CD4-positive, alpha-beta memory T cell (primary cell): Measurements from ENCODE around the gene MAFG. TPM values are rescaled to one million over a fixed set of nuclear protein-coding genes. Genes with fewer than 3 reads are reported as not detected.

Source experiments
- CTCF ChIA-PET: fragments of 350-600 bp; sonication (Branson Sonifier 250); formaldehyde crosslinking; loops from one replicate; lab custom pipeline; 2021; ENCODE audit warnings: inconsistent platforms; ENCODE audit not compliant: partially characterized antibody; lab: Charles Lee
- POLR2A ChIA-PET: fragments of 350-600 bp; sonication (Branson Sonifier 250); formaldehyde crosslinking; loops from one replicate; lab custom pipeline; 2021; ENCODE audit not compliant: partially characterized antibody; lab: Charles Lee
- DNase-seq, 5 donors: peaks; one replicate each; pipeline versions ENCODE4 v3.0.0 to v3.0.0-alpha.2; 2020 to 2022; ENCODE audit warnings: mixed read lengths in 1 of 5
- H3K27ac ChIP-seq: one replicate; pipeline ENCODE4 v1.7.0; 2013; ENCODE audit warnings: low read depth, low read length
- H3K27me3 ChIP-seq: 2 replicates; pipeline ENCODE4 v1.7.0; 2013; ENCODE audit warnings: mild to moderate bottlenecking, low read length, moderate library complexity; ENCODE audit not compliant: insufficient read depth
- H3K36me3 ChIP-seq: 2 replicates; pipeline ENCODE4 v1.7.0; 2013; ENCODE audit warnings: mild to moderate bottlenecking, low read length, moderate library complexity; ENCODE audit not compliant: insufficient read depth
- H3K4me1 ChIP-seq: 2 replicates; pipeline ENCODE4 v1.7.0; 2013; ENCODE audit warnings: mild to moderate bottlenecking, low read length, moderate library complexity; ENCODE audit not compliant: insufficient read depth
- H3K4me3 ChIP-seq, 2 donors: one replicate each; pipeline ENCODE4 v1.7.0; 2013; ENCODE audit warnings: low read length in 2 of 2, mild to moderate bottlenecking in 1 of 2
- H3K9me3 ChIP-seq, 2 donors: one replicate each; pipeline ENCODE4 v1.7.0; 2013; ENCODE audit warnings: low read length in 2 of 2, control low read depth in 1 of 2; ENCODE audit not compliant: control insufficient read depth in 1 of 2
- H3K27ac Mint-ChIP-seq, 7 donors: one replicate each; pipeline ENCODE4 v1.8.0; 2020 to 2021; ENCODE audit warnings: mixed read lengths in 7 of 7, mild to moderate bottlenecking in 6 of 7, inconsistent platforms in 3 of 7, moderate library complexity in 3 of 7
- H3K27me3 Mint-ChIP-seq, 2 donors: one replicate each; pipeline ENCODE4 v1.8.0; 2020 to 2021; ENCODE audit warnings: mixed read lengths in 2 of 2
- H3K36me3 Mint-ChIP-seq, 2 donors: one replicate each; pipeline ENCODE4 v1.8.0; 2020 to 2021; ENCODE audit warnings: mixed read lengths in 2 of 2, inconsistent platforms in 1 of 2, mild to moderate bottlenecking in 1 of 2
- H3K4me1 Mint-ChIP-seq, 4 donors: one replicate each; pipeline ENCODE4 v1.8.0; 2020 to 2021; ENCODE audit warnings: mixed read lengths in 4 of 4, mild to moderate bottlenecking in 1 of 4
- H3K4me3 Mint-ChIP-seq, 8 donors: one replicate each; pipeline ENCODE4 v1.8.0; 2020 to 2021; ENCODE audit warnings: mixed read lengths in 8 of 8, mild to moderate bottlenecking in 7 of 8, moderate library complexity in 6 of 8, inconsistent platforms in 3 of 8
- H3K9me3 Mint-ChIP-seq, 8 donors: one replicate each; pipeline ENCODE4 v1.8.0; 2020 to 2021; ENCODE audit warnings: mixed read lengths in 8 of 8, mild to moderate bottlenecking in 5 of 8, inconsistent platforms in 3 of 8, moderate library complexity in 1 of 8
- intact Hi-C: fragments of 100-400 bp; cut with micrococcal nuclease; formaldehyde crosslinking; loops from one replicate; pipeline ENCODE4 v1.15.1; 2023
- polyA plus RNA-seq, 2 donors: library from polyadenylated mRNA; unstranded; fragments of 300-500 nt; fragmentation: Illumina TruSeq; gene quantifications; one replicate each; pipeline ENCODE4 v1.2.3, GENCODE V29; 2021
- total RNA-seq, 2 experiments: library from RNA; stranded (reverse); gene quantifications; one replicate each; pipeline ENCODE4 v1.2.3, GENCODE V29; 2021

The MAFG gene
- total and polyA plus RNA-seq, 4 experiments from 2014 or later = 2.1 to 16.3 (median 9.8) TPM

- H3K4me1 ChIP-seq = peaks cover 50% of the 10 kb centered on the region
- H3K9me3 ChIP-seq = no peaks in the 10 kb centered on the region
- ChIA-PET POLR2A (interaction anchor here (0.5 to 5.2 kb wide), 30 partner anchors 8 to 577 kb away, joined by 3 to 99 read pairs (median 5); partner anchors contain the start of genes ALYREF, ANAPC11, CCDC137 and CENPX), CTCF (interaction anchor here (0.7 kb wide), 1 partner anchor 16 kb away, joined by 3 read pairs; no protein-coding TSS in a partner anchor)
- H3K27me3 Mint-ChIP-seq = no peaks in the 10 kb centered on the region
- peak overlapping the region; percentile 93 to 97 (median 96) for H3K27ac Mint-ChIP-seq
- H3K36me3 Mint-ChIP-seq = peaks cover 8 to 23% of the 10 kb centered on the region in 2 donors
- H3K27me3 ChIP-seq = no peaks in the 10 kb centered on the region
- H3K36me3 ChIP-seq = peaks cover 26% of the 10 kb centered on the region
- peak overlapping the region; percentile 81 to 91 (median 86) for H3K4me3 Mint-ChIP-seq
- H3K9me3 Mint-ChIP-seq = peaks cover 0 to 7% (median 0%) of the 10 kb centered on the region in 8 donors
- H3K4me3 ChIP-seq = peak overlapping the region; percentile 84 to 95
- H3K4me1 Mint-ChIP-seq = peaks cover 9 to 53% (median 30%) of the 10 kb centered on the region in 4 donors
- peak; percentile 95 to 97 (median 96) for DNase-seq
- intact Hi-C loops = loop anchor here (1.0 to 5.0 kb wide), 4 partner anchors 11 to 39 kb away; partner anchors contain the start of genes ALYREF, ANAPC11, MCRIP1 and P4HB
- H3K27ac ChIP-seq = peak overlapping the region; percentile 95
These were observed 55.9 kb downstream of the MAFG start for GRCh38 chr17:81871387-81872230.

- H3K27ac ChIP-seq = peak within 1 kb of the TSS; percentile 95
- intact Hi-C loops = loop anchor here (1.0 to 5.0 kb wide), 4 partner anchors 11 to 40 kb away; partner anchors contain the start of genes ALYREF, ANAPC11, MCRIP1 and P4HB
- ChIA-PET POLR2A (interaction anchor here (0.8 to 5.2 kb wide), 21 partner anchors 10 to 360 kb away, joined by 3 to 99 read pairs (median 6); partner anchors contain the start of genes ACTG1, ALYREF, ANAPC11 and CCDC137), CTCF (no interaction called here)
- Mint-ChIP-seq H3K27me3 (no peaks in the 10 kb centered on the region), H3K9me3 (peaks cover 0 to 7% (median 0%) of the 10 kb centered on the region in 8 donors), H3K36me3 (peaks cover 8 to 23% of the 10 kb centered on the region in 2 donors), H3K4me3 (peak within 1 kb of the TSS; percentile 86 to 92 (median 89)), H3K27ac (peak within 1 kb of the TSS; percentile 93 to 98 (median 96)), H3K4me1 (peaks cover 9 to 54% (median 30%) of the 10 kb centered on the region in 4 donors)
- H3K4me1 ChIP-seq = peaks cover 55% of the 10 kb centered on the region
- no peak for DNase-seq
- no peaks in the 10 kb centered on the region for H3K9me3 ChIP-seq
- peaks cover 26% of the 10 kb centered on the region for H3K36me3 ChIP-seq
- H3K4me3 ChIP-seq = peak within 1 kb of the TSS; percentile 84 to 95
- no peaks in the 10 kb centered on the region for H3K27me3 ChIP-seq
These were observed 56.6 kb downstream of the MAFG start, which contains the start of gene ARHGDIA for GRCh38 chr17:81870981-81871386. TSS of gene ARHGDIA (minus strand) at chr17:81871337. CDS start at chr17:81869930, 1,407 bp downstream.

GRCh38 chr17:81870131-81870980 is 57.2 kb downstream of the MAFG start:
- peak overlapping the region; percentile 91 for H3K27ac ChIP-seq
- POLR2A ChIA-PET = interaction anchor here (0.8 to 5.2 kb wide), 23 partner anchors 10 to 360 kb away, joined by 3 to 99 read pairs (median 6); partner anchors contain the start of genes ACTG1, ALYREF, ANAPC11 and CCDC137
- no peaks in the 10 kb centered on the region for H3K9me3 ChIP-seq
- peaks cover 9 to 60% (median 33%) of the 10 kb centered on the region in 4 donors for H3K4me1 Mint-ChIP-seq
- intact Hi-C loops = loop anchor here (2.0 to 5.0 kb wide), 2 partner anchors 38 to 40 kb away; partner anchors contain the start of genes MCRIP1 and PCYT2
- CTCF ChIA-PET = interaction anchor here (0.8 to 1.0 kb wide), 2 partner anchors 54 to 57 kb away, joined by 3 read pairs; partner anchors contain the start of gene MAFG
- peaks cover 26% of the 10 kb centered on the region for H3K36me3 ChIP-seq
- H3K4me3 Mint-ChIP-seq = peak overlapping the region; percentile 85 to 92 (median 88)
- peaks cover 55% of the 10 kb centered on the region for H3K4me1 ChIP-seq
- no peaks in the 10 kb centered on the region for H3K27me3 ChIP-seq
- H3K9me3 Mint-ChIP-seq = peaks cover 0 to 7% (median 0%) of the 10 kb centered on the region in 8 donors
- peak; percentile 41 to 64 (median 50) for DNase-seq
- H3K27ac Mint-ChIP-seq = peak overlapping the region; percentile 93 to 98 (median 95)
- H3K27me3 Mint-ChIP-seq = no peaks in the 10 kb centered on the region
- peak overlapping the region; percentile 63 to 78 for H3K4me3 ChIP-seq
- peaks cover 8 to 25% of the 10 kb centered on the region in 2 donors for H3K36me3 Mint-ChIP-seq

GRCh38 chr17:81869221-81870130 is 58.1 kb downstream of the MAFG start:
- H3K4me1 ChIP-seq = peaks cover 55% of the 10 kb centered on the region
- peaks cover 8 to 58% (median 34%) of the 10 kb centered on the region in 4 donors for H3K4me1 Mint-ChIP-seq
- no peaks in the 10 kb centered on the region for H3K9me3 ChIP-seq

GRCh38 chr17:81868674-81869220 is 58.8 kb downstream of the MAFG start:
- Histone ChIP-seq H3K36me3 (peaks cover 26% of the 10 kb centered on the region), H3K27ac (peak overlapping the region; percentile 91), H3K9me3 (no peaks in the 10 kb centered on the region), H3K27me3 (no peaks in the 10 kb centered on the region), H3K4me3 (no peak overlapping the region), H3K4me1 (peaks cover 51% of the 10 kb centered on the region)
- ChIA-PET CTCF (interaction anchor here (0.8 to 1.2 kb wide), 2 partner anchors 10 to 35 kb away, joined by 3 to 5 read pairs; partner anchors contain the start of gene MCRIP1), POLR2A (interaction anchor here (1.0 to 5.2 kb wide), 11 partner anchors 8 to 355 kb away, joined by 3 to 99 read pairs (median 11); partner anchors contain the start of genes ACTG1, MAFG, MCRIP1 and MRPL12)
- no peak for DNase-seq
- peak overlapping the region in 2 of 8 donors; percentile 20 to 46 for H3K4me3 Mint-ChIP-seq
- intact Hi-C loops = loop anchor here (10.0 kb wide), 1 partner anchor 426 kb away; no protein-coding TSS in a partner anchor
- H3K27me3 Mint-ChIP-seq = no peaks in the 10 kb centered on the region
- peak overlapping the region in 4 of 7 donors; percentile 30 to 61 (median 42) for H3K27ac Mint-ChIP-seq
- H3K9me3 Mint-ChIP-seq = peaks cover 0 to 8% (median 0%) of the 10 kb centered on the region in 8 donors
- H3K4me1 Mint-ChIP-seq = peaks cover 8 to 50% (median 33%) of the 10 kb centered on the region in 4 donors
- peaks cover 8 to 25% of the 10 kb centered on the region in 2 donors for H3K36me3 Mint-ChIP-seq

More at GRCh38 chr17:81869221-81870130, 58.1 kb downstream of the MAFG start:
- Histone ChIP-seq H3K27me3 (no peaks in the 10 kb centered on the region), H3K27ac (peak overlapping the region; percentile 91), H3K4me3 (peak overlapping the region; percentile 63 to 78), H3K36me3 (peaks cover 26% of the 10 kb centered on the region)
- ChIA-PET CTCF (interaction anchor here (0.7 to 1.2 kb wide), 5 partner anchors 10 to 58 kb away, joined by 3 to 5 read pairs (median 3); partner anchors contain the start of genes MAFG and MCRIP1), POLR2A (interaction anchor here (0.8 to 5.2 kb wide), 20 partner anchors 9 to 359 kb away, joined by 3 to 99 read pairs (median 6); partner anchors contain the start of genes ACTG1, ALYREF, ANAPC11 and MAFG)
- Mint-ChIP-seq H3K4me3 (peak overlapping the region; percentile 85 to 92 (median 88)), H3K27ac (peak overlapping the region; percentile 93 to 98 (median 95)), H3K9me3 (peaks cover 0 to 7% (median 0%) of the 10 kb centered on the region in 8 donors), H3K27me3 (no peaks in the 10 kb centered on the region), H3K36me3 (peaks cover 8 to 25% of the 10 kb centered on the region in 2 donors)
- intact Hi-C loops = loop anchor here (2.0 to 10.0 kb wide), 3 partner anchors 37 to 425 kb away; partner anchors contain the start of genes MCRIP1 and PCYT2
- peak in 2 of 5 donors; percentile 17 to 29 for DNase-seq
